ENCODE data around the gene VPS13D. TPM values are rescaled to one million over a fixed set of nuclear protein-coding genes. Genes with fewer than 3 reads are reported as not detected.

VPS13D gene
- total RNA-seq, 4 donors from 2014 or later, result 137 to 238 (median 191) TPM

GRCh38 chr1:12511516-12512468, 282.0 kb downstream of the VPS13D start:
- H3K27ac ChIP-seq, result peak overlapping the region; percentile 83 to 95 (median 83)

GRCh38 chr1:12513181-12513580, 283.4 kb downstream of the VPS13D start:
- no peak overlapping the region for H3K4me3 ChIP-seq (replicated peaks in 1 of 3)
- 55 to 56% methylated on average over 10 of the region's 10 CpGs for WGBS, 2 donors
- peak; percentile 78 to 79 for DNase-seq
- TF ChIP-seq POLR2A (IDR thresholded peaks at IDR 0.05) (peak in 1 of 2 donors; percentile 54), CTCF (IDR thresholded peaks at IDR 0.05) (no peak)
- H3K36me3 ChIP-seq, result peaks cover 0 to 5% of the 10 kb centered on the region in 2 donors
- intact Hi-C loops (cut with DNase I), result no loop called here
- peaks cover 38 to 48% of the 10 kb centered on the region in 2 donors for H3K4me1 ChIP-seq
- H3K9me3 ChIP-seq, result no peaks in the 10 kb centered on the region
- H3K27ac ChIP-seq, result peak overlapping the region; percentile 83 to 95 (median 83)
- no peaks in the 10 kb centered on the region for H3K27me3 ChIP-seq

More at GRCh38 chr1:12511516-12512468, 282.0 kb downstream of the VPS13D start:
- H3K36me3 ChIP-seq, result peaks cover 3 to 16% of the 10 kb centered on the region in 2 donors
- TF ChIP-seq CTCF (IDR thresholded peaks at IDR 0.05) (no peak), POLR2A (IDR thresholded peaks at IDR 0.05) (no peak)
- H3K9me3 ChIP-seq, result no peaks in the 10 kb centered on the region
- no peak overlapping the region for H3K4me3 ChIP-seq (replicated peaks in 1 of 3)
- peak; percentile 30 to 48 for DNase-seq
- 78 to 88% methylated on average over 13 of the region's 13 CpGs for WGBS, 2 donors
- intact Hi-C loops (cut with DNase I), result no loop called here
- peaks cover 38 to 46% of the 10 kb centered on the region in 2 donors for H3K4me1 ChIP-seq
- H3K27me3 ChIP-seq, result no peaks in the 10 kb centered on the region

- WGBS, 2 donors, result 91 to 92% methylated on average over 8 of the region's 8 CpGs
- TF ChIP-seq POLR2A (IDR thresholded peaks at IDR 0.05), result no peak
- TF ChIP-seq CTCF (IDR thresholded peaks at IDR 0.05), result no peak
- H3K4me1 ChIP-seq, result peaks cover 52 to 62% of the 10 kb centered on the region in 2 donors
Observed at GRCh38 chr1:12514590-12514989, 284.8 kb downstream of the VPS13D start.

GRCh38 chr1:12515234-12515633, 285.4 kb downstream of the VPS13D start:
- Histone ChIP-seq H3K27ac (peak overlapping the region in 1 of 3 donors; percentile 8), H3K9me3 (no peaks in the 10 kb centered on the region), H3K27me3 (no peaks in the 10 kb centered on the region), H3K4me3 (replicated peaks in 1 of 3) (no peak overlapping the region), H3K4me1 (peaks cover 53 to 63% of the 10 kb centered on the region in 2 donors), H3K36me3 (no peaks in the 10 kb centered on the region)
- 97% methylated on average over 5 of the region's 5 CpGs for WGBS, 2 donors
- intact Hi-C loops (cut with DNase I), result no loop called here
- DNase-seq, result no peak
- no peak for TF ChIP-seq POLR2A (IDR thresholded peaks at IDR 0.05)
- TF ChIP-seq CTCF (IDR thresholded peaks at IDR 0.05), result no peak

More at GRCh38 chr1:12514590-12514989, 284.8 kb downstream of the VPS13D start:
- Histone ChIP-seq H3K27me3 (no peaks in the 10 kb centered on the region), H3K36me3 (no peaks in the 10 kb centered on the region), H3K27ac (peak overlapping the region; percentile 83 to 95 (median 83)), H3K4me3 (replicated peaks in 1 of 3) (no peak overlapping the region), H3K9me3 (no peaks in the 10 kb centered on the region)
- DNase-seq, result no peak
- intact Hi-C loops (cut with DNase I), result no loop called here

GRCh38 chr1:12516741-12517140, 286.9 kb downstream of the VPS13D start:
- H3K4me3 ChIP-seq (replicated peaks in 1 of 3), result no peak overlapping the region
- intact Hi-C loops (cut with DNase I), result no loop called here
- H3K4me1 ChIP-seq, result peaks cover 39 to 48% of the 10 kb centered on the region in 2 donors
- TF ChIP-seq POLR2A (IDR thresholded peaks at IDR 0.05) (no peak), CTCF (IDR thresholded peaks at IDR 0.05) (no peak)
- DNase-seq, result no peak
- no peak overlapping the region for H3K27ac ChIP-seq
- no peaks in the 10 kb centered on the region for H3K9me3 ChIP-seq
- H3K36me3 ChIP-seq, result no peaks in the 10 kb centered on the region
- no peaks in the 10 kb centered on the region for H3K27me3 ChIP-seq
- 97 to 98% methylated on average over 13 of the region's 13 CpGs for WGBS, 2 donors

All from thyroid gland (tissue), 4 donors.